ENCODE data around the gene DNMT1.
"Not testable (repeated sequence)": the region's sequence is repeated elsewhere in the genome, so short reads cannot be mapped to it uniquely, and the experiment has no call there.

DNMT1 gene

GRCh38 chr19:10237702-10238101 is 42.9 kb upstream of the DNMT1 start:
- H3K79me1 ChIP-seq (ENCODE audit: low read depth, low read length), result peaks cover 3% of the 10 kb centered on the region

DNA sequence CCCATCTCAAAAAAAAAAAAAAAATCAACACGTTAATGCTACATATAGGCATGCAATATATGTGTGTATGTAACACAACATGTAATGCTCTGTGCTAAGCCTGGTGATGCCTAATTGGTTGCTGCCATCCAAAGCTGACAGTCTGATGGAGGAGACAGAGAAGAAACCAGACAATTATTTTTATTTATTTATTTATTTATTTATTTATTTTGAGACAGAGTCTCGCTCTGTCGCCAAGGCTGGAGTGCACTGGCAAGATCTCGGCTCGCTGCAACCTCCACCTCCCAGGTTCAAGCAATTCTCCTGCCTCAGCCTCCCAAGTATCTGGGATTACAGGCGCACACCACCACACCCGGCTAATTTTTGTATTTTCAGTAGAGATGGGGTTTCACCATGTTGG is 40.7 kb upstream of the DNMT1 start:
- not testable (repeated sequence) for H3K9ac ChIP-seq (ENCODE audit: low read depth, low read length, poor library complexity); H3K23ac ChIP-seq (ENCODE audit: low read depth, low read length, poor library complexity); H3K9me3 ChIP-seq (replicated peaks in 1 of 2; ENCODE audit: control insufficient read depth in 2 of 2, insufficient read depth in 1 of 2, low read depth in 1 of 2, low read length in 2 of 2); DNase-seq (ENCODE audit: low spot score); H2BK12ac ChIP-seq (ENCODE audit: low read length); H3K79me1 ChIP-seq (ENCODE audit: low read depth, low read length); H3K27me3 ChIP-seq (ENCODE audit: control insufficient read depth in 3 of 3, insufficient read depth in 3 of 3, low read depth in 1 of 3, low read length in 3 of 3); H4K91ac ChIP-seq (ENCODE audit: low read depth, low read length, poor library complexity); H2AK5ac ChIP-seq (ENCODE audit: low read depth, low read length); H3K4me3 ChIP-seq (ENCODE audit: low read length in 2 of 2); H3K14ac ChIP-seq (ENCODE audit: low read length); H2BK15ac ChIP-seq (ENCODE audit: low read length); H3K36me3 ChIP-seq (replicated peaks in 1 of 2; ENCODE audit: control insufficient read depth in 2 of 2, insufficient read depth in 2 of 2, low read length in 2 of 2); H3K4ac ChIP-seq (ENCODE audit: low read length); H2AFZ ChIP-seq (ENCODE audit: low read length); H3K4me2 ChIP-seq (ENCODE audit: insufficient read depth, low read length, poor library complexity, severe bottlenecking); H4K8ac ChIP-seq (ENCODE audit: low read depth, low read length); H2BK120ac ChIP-seq (ENCODE audit: low read depth, low read length); H3K27ac ChIP-seq (replicated peaks; ENCODE audit: low read length); H2BK5ac ChIP-seq (ENCODE audit: low read length); H3K18ac ChIP-seq (ENCODE audit: low read length)
- no CpG with 5 or more reads among the region's 7 CpGs for WGBS, 2 donors (ENCODE audit: extremely low coverage in 2 of 2, insufficient read length in 2 of 2, insufficient replicate concordance in 1 of 2)
- peaks cover 0 to 11% of the 10 kb centered on the region in 2 donors for H3K4me1 ChIP-seq (ENCODE audit: control insufficient read depth in 2 of 2, insufficient read depth in 1 of 2, low read depth in 1 of 2, low read length in 2 of 2)

More at GRCh38 chr19:10237702-10238101, 42.9 kb upstream of the DNMT1 start:
- H3K27ac ChIP-seq (replicated peaks; ENCODE audit: low read length), result no peak overlapping the region
- H3K9ac ChIP-seq (ENCODE audit: low read depth, low read length, poor library complexity), result no peak overlapping the region
- H3K36me3 ChIP-seq (replicated peaks in 1 of 2; ENCODE audit: control insufficient read depth in 2 of 2, insufficient read depth in 2 of 2, low read length in 2 of 2), result no peaks in the 10 kb centered on the region
- H3K4me1 ChIP-seq (ENCODE audit: control insufficient read depth in 2 of 2, insufficient read depth in 1 of 2, low read depth in 1 of 2, low read length in 2 of 2), result peaks cover 0 to 10% of the 10 kb centered on the region in 2 donors
- H3K23ac ChIP-seq (ENCODE audit: low read depth, low read length, poor library complexity), result peak overlapping the region; percentile 85
- peak overlapping the region; percentile 66 for H2BK5ac ChIP-seq (ENCODE audit: low read length)
- no peak overlapping the region for H4K8ac ChIP-seq (ENCODE audit: low read depth, low read length)
- H3K4ac ChIP-seq (ENCODE audit: low read length), result no peak overlapping the region
- H4K91ac ChIP-seq (ENCODE audit: low read depth, low read length, poor library complexity), result no peak overlapping the region
- no peak for DNase-seq (ENCODE audit: low spot score)
- no peak overlapping the region for H2AK5ac ChIP-seq (ENCODE audit: low read depth, low read length)
- no peak overlapping the region for H3K14ac ChIP-seq (ENCODE audit: low read length)
- no peak overlapping the region for H2AFZ ChIP-seq (ENCODE audit: low read length)
- no peak overlapping the region for H2BK120ac ChIP-seq (ENCODE audit: low read depth, low read length)
- no peak overlapping the region for H3K4me2 ChIP-seq (ENCODE audit: insufficient read depth, low read length, poor library complexity, severe bottlenecking)
- H3K18ac ChIP-seq (ENCODE audit: low read length), result no peak overlapping the region
- no CpG with 5 or more reads among the region's 6 CpGs for WGBS, 2 donors (ENCODE audit: extremely low coverage in 2 of 2, insufficient read length in 2 of 2, insufficient replicate concordance in 1 of 2)
- H2BK12ac ChIP-seq (ENCODE audit: low read length), result no peak overlapping the region
- no peaks in the 10 kb centered on the region for H3K9me3 ChIP-seq (replicated peaks in 1 of 2; ENCODE audit: control insufficient read depth in 2 of 2, insufficient read depth in 1 of 2, low read depth in 1 of 2, low read length in 2 of 2)
- H3K4me3 ChIP-seq (ENCODE audit: low read length in 2 of 2), result no peak overlapping the region
- H2BK15ac ChIP-seq (ENCODE audit: low read length), result no peak overlapping the region
- H3K27me3 ChIP-seq (ENCODE audit: control insufficient read depth in 3 of 3, insufficient read depth in 3 of 3, low read depth in 1 of 3, low read length in 3 of 3), result no peaks in the 10 kb centered on the region

GRCh38 chr19:10235003-10235402 is 40.2 kb upstream of the DNMT1 start:
- H4K91ac ChIP-seq (ENCODE audit: low read depth, low read length, poor library complexity), result no peak overlapping the region
- no peak overlapping the region for H3K9ac ChIP-seq (ENCODE audit: low read depth, low read length, poor library complexity)
- peaks cover 0 to 11% of the 10 kb centered on the region in 2 donors for H3K4me1 ChIP-seq (ENCODE audit: control insufficient read depth in 2 of 2, insufficient read depth in 1 of 2, low read depth in 1 of 2, low read length in 2 of 2)
- DNase-seq (ENCODE audit: low spot score), result no peak
- H4K8ac ChIP-seq (ENCODE audit: low read depth, low read length), result no peak overlapping the region
- H3K4me3 ChIP-seq (ENCODE audit: low read length in 2 of 2), result no peak overlapping the region
- H2BK15ac ChIP-seq (ENCODE audit: low read length), result no peak overlapping the region
- no peak overlapping the region for H2AK5ac ChIP-seq (ENCODE audit: low read depth, low read length)
- no peak overlapping the region for H3K18ac ChIP-seq (ENCODE audit: low read length)
- no peak overlapping the region for H2BK5ac ChIP-seq (ENCODE audit: low read length)
- no peak overlapping the region for H3K4ac ChIP-seq (ENCODE audit: low read length)
- H3K4me2 ChIP-seq (ENCODE audit: insufficient read depth, low read length, poor library complexity, severe bottlenecking), result no peak overlapping the region
- H3K23ac ChIP-seq (ENCODE audit: low read depth, low read length, poor library complexity), result no peak overlapping the region
- no CpG with 5 or more reads among the region's 4 CpGs for WGBS, 2 donors (ENCODE audit: extremely low coverage in 2 of 2, insufficient read length in 2 of 2, insufficient replicate concordance in 1 of 2)
- no peak overlapping the region for H3K14ac ChIP-seq (ENCODE audit: low read length)
- no peak overlapping the region for H2BK12ac ChIP-seq (ENCODE audit: low read length)
- H2BK120ac ChIP-seq (ENCODE audit: low read depth, low read length), result no peak overlapping the region
- no peak overlapping the region for H3K27ac ChIP-seq (replicated peaks; ENCODE audit: low read length)
- no peaks in the 10 kb centered on the region for H3K36me3 ChIP-seq (replicated peaks in 1 of 2; ENCODE audit: control insufficient read depth in 2 of 2, insufficient read depth in 2 of 2, low read length in 2 of 2)
- H3K79me1 ChIP-seq (ENCODE audit: low read depth, low read length), result peaks cover 9% of the 10 kb centered on the region
- H3K9me3 ChIP-seq (replicated peaks in 1 of 2; ENCODE audit: control insufficient read depth in 2 of 2, insufficient read depth in 1 of 2, low read depth in 1 of 2, low read length in 2 of 2), result no peaks in the 10 kb centered on the region
- no peak overlapping the region for H2AFZ ChIP-seq (ENCODE audit: low read length)
- no peaks in the 10 kb centered on the region for H3K27me3 ChIP-seq (ENCODE audit: control insufficient read depth in 3 of 3, insufficient read depth in 3 of 3, low read depth in 1 of 3, low read length in 3 of 3)

DNA sequence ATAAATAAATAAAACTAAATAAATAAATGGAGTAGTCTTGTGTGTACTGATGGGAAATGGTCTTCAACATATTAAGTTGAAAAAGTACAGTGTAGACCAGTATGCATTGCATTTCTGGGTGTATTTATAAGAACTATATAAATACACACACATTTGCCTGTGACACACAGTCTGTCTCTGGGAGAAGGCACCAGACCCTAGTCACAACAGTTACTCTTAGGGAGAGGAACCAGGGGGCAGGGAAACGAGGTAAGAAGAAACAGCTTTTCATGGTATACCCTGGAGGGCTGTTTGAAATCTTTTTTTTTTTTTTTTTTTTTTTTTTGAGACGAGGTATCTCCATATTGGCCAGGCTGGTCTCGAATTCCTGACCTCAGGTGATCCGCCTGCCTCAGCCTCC is 39.2 kb upstream of the DNMT1 start:
- no peak overlapping the region for H4K8ac ChIP-seq (ENCODE audit: low read depth, low read length)
- H2BK12ac ChIP-seq (ENCODE audit: low read length), result no peak overlapping the region
- H2BK5ac ChIP-seq (ENCODE audit: low read length), result no peak overlapping the region
- H3K4me2 ChIP-seq (ENCODE audit: insufficient read depth, low read length, poor library complexity, severe bottlenecking), result no peak overlapping the region
- H3K14ac ChIP-seq (ENCODE audit: low read length), result no peak overlapping the region
- no peaks in the 10 kb centered on the region for H3K9me3 ChIP-seq (replicated peaks in 1 of 2; ENCODE audit: control insufficient read depth in 2 of 2, insufficient read depth in 1 of 2, low read depth in 1 of 2, low read length in 2 of 2)
- H2BK15ac ChIP-seq (ENCODE audit: low read length), result no peak overlapping the region
- H3K27ac ChIP-seq (replicated peaks; ENCODE audit: low read length), result no peak overlapping the region
- no peak overlapping the region for H3K23ac ChIP-seq (ENCODE audit: low read depth, low read length, poor library complexity)
- no peak overlapping the region for H3K4me3 ChIP-seq (ENCODE audit: low read length in 2 of 2)
- no CpG with 5 or more reads among the region's 4 CpGs for WGBS, 2 donors (ENCODE audit: extremely low coverage in 2 of 2, insufficient read length in 2 of 2, insufficient replicate concordance in 1 of 2)
- no peak overlapping the region for H2AK5ac ChIP-seq (ENCODE audit: low read depth, low read length)
- no peak overlapping the region for H2BK120ac ChIP-seq (ENCODE audit: low read depth, low read length)
- H3K79me1 ChIP-seq (ENCODE audit: low read depth, low read length), result peaks cover 9% of the 10 kb centered on the region
- H3K36me3 ChIP-seq (replicated peaks in 1 of 2; ENCODE audit: control insufficient read depth in 2 of 2, insufficient read depth in 2 of 2, low read length in 2 of 2), result no peaks in the 10 kb centered on the region
- no peaks in the 10 kb centered on the region for H3K27me3 ChIP-seq (ENCODE audit: control insufficient read depth in 3 of 3, insufficient read depth in 3 of 3, low read depth in 1 of 3, low read length in 3 of 3)
- peaks cover 4 to 16% of the 10 kb centered on the region in 2 donors for H3K4me1 ChIP-seq (ENCODE audit: control insufficient read depth in 2 of 2, insufficient read depth in 1 of 2, low read depth in 1 of 2, low read length in 2 of 2)
- no peak overlapping the region for H4K91ac ChIP-seq (ENCODE audit: low read depth, low read length, poor library complexity)
- H2AFZ ChIP-seq (ENCODE audit: low read length), result no peak overlapping the region
- no peak for DNase-seq (ENCODE audit: low spot score)
- H3K18ac ChIP-seq (ENCODE audit: low read length), result no peak overlapping the region
- H3K9ac ChIP-seq (ENCODE audit: low read depth, low read length, poor library complexity), result no peak overlapping the region
- no peak overlapping the region for H3K4ac ChIP-seq (ENCODE audit: low read length)

Data from neuronal stem cell (in vitro differentiated cells).